RWPE1 (cell line): ENCODE results near the gene EIF2B1.
"Not testable (repeated sequence)": the region's sequence is repeated elsewhere in the genome, so short reads cannot be mapped to it uniquely, and the experiment has no call there.

Source experiments
- CTCF ChIA-PET: fragments of 350-600 bp; sonication (Branson Sonifier 250); formaldehyde crosslinking; extraction: SDS; loops from one replicate; lab custom pipeline; 2021; lab: Yijun Ruan, JAX
- POLR2A ChIA-PET: fragments of 400-600 bp; formaldehyde crosslinking; extraction: SDS; loops from one replicate; lab custom pipeline; 2020; ENCODE audit warnings: antibody characterized with exemption; ENCODE audit not compliant: low non-redundant PET; lab: Yijun Ruan, JAX
- DNase-seq: peaks from one replicate; pipeline ENCODE4 v3.0.0; 2012; ENCODE audit warnings: low spot score
- H3K27ac ChIP-seq: fragments of 450-650 bp; 2 replicates; pipeline ENCODE4 v1.5.1; 2017
- CTCF ChIP-seq: fragments of 450-650 bp; conservative IDR thresholded peaks from 2 replicates; pipeline ENCODE4 v1.5.1; 2017; ENCODE audit warnings: low read depth, mild to moderate bottlenecking

EIF2B1 gene

GRCh38 chr12:123608182-123608581 is 25.3 kb downstream of the EIF2B1 start:
- H3K27ac ChIP-seq: no peak overlapping the region

GRCh38 chr12:123607756-123608155 is 25.7 kb downstream of the EIF2B1 start:
- no peak for DNase-seq
- H3K27ac ChIP-seq: no peak overlapping the region
- ChIA-PET POLR2A (no interaction called here), CTCF (no interaction called here)
- no peak for TF ChIP-seq CTCF

More at GRCh38 chr12:123608182-123608581, 25.3 kb downstream of the EIF2B1 start:
- ChIA-PET CTCF (no interaction called here), POLR2A (no interaction called here)
- TF ChIP-seq CTCF: no peak
- no peak for DNase-seq

GRCh38 chr12:123603495-123603894 is 30.0 kb downstream of the EIF2B1 start:
- DNase-seq, CTCF ChIA-PET, POLR2A ChIA-PET: not testable (repeated sequence)
- H3K27ac ChIP-seq: peak overlapping the region; percentile 18; the same call in 1 of the 2 replicates

- ChIA-PET CTCF (interaction anchor here (1.1 kb wide), 1 partner anchor 21 kb away, joined by 3 read pairs; no protein-coding TSS in a partner anchor), POLR2A (interaction anchor here (0.6 to 0.7 kb wide), 2 partner anchors 10 to 20 kb away, joined by 4 to 5 read pairs; no protein-coding TSS in a partner anchor)
- DNase-seq: no peak
- peak overlapping the region; percentile 85 for H3K27ac ChIP-seq
- TF ChIP-seq CTCF: no peak
Observed at GRCh38 chr12:123602651-123603195, 30.8 kb downstream of the EIF2B1 start.

- peak; percentile 58 for TF ChIP-seq CTCF
- ChIA-PET CTCF (interaction anchor here (0.5 to 1.1 kb wide), 3 partner anchors 20 to 1207 kb away, joined by 3 to 5 read pairs (median 3); no protein-coding TSS in a partner anchor), POLR2A (interaction anchor here (0.7 kb wide), 1 partner anchor 19 kb away, joined by 5 read pairs; no protein-coding TSS in a partner anchor)
- DNase-seq: peak; percentile 71
- H3K27ac ChIP-seq: peak within 1 kb of the TSS; percentile 85
Observed at GRCh38 chr12:123601602-123602489, 31.6 kb downstream of the EIF2B1 start, which contains the start of gene DDX55. Gene DDX55 (plus strand): TSS chr12:123602099. CDS start chr12:123602149, 50 bp downstream.

- POLR2A ChIA-PET: interaction anchor here (0.7 kb wide), 1 partner anchor 8 kb away, joined by 3 read pairs; no protein-coding TSS in a partner anchor
- H3K27ac ChIP-seq: peak overlapping the region; percentile 85; the same call in 1 of the 2 replicates
- CTCF ChIA-PET: no interaction called here
- TF ChIP-seq CTCF: no peak
- DNase-seq: no peak
Observed at GRCh38 chr12:123599721-123600120, 33.8 kb downstream of the EIF2B1 start.
